Activated naive CD4-positive, alpha-beta T cell treated with anti-CD3 and anti-CD28 coated beads, Interleukin-2, amount 10 ng/mL, durations not matched to agents 5 hours and 36 hours (primary cell): ENCODE data around the gene S100A16. TPM values are rescaled to one million over a fixed set of nuclear protein-coding genes. Genes with fewer than 3 reads are reported as not detected.

ENCODE experiments used
- total RNA-seq, 2 experiments: library from RNA; stranded (reverse); gene quantifications; one replicate each; pipeline ENCODE4 v1.2.3, GENCODE V29; 2021

The S100A16 gene
- not detected for total RNA-seq

GRCh38 chr1:153612755-153613331, at the start of gene S100A16:
S100A16 (minus strand) TSS chr1:153613137; CDS start chr1:153608151, 4,986 bp downstream.

GRCh38 chr1:153658400-153659174, 45.6 kb upstream of the S100A16 start, which contains the start of gene SNAPIN:
SNAPIN (plus strand) TSS chr1:153658703; CDS start chr1:153658744, 41 bp downstream.

GRCh38 chr1:153633754-153634665, 21.1 kb upstream of the S100A16 start, which contains the start of gene CHTOP:
CHTOP (plus strand) TSS chr1:153634066; CDS start chr1:153636589, 2,523 bp downstream.

GRCh38 chr1:153627715-153628626, 15.0 kb upstream of the S100A16 start, which contains the start of gene S100A1:
S100A1 (plus strand) TSS chr1:153628434; CDS start chr1:153630522, 2,088 bp downstream.

GRCh38 chr1:153626904-153627714, 14.2 kb upstream of the S100A16 start, which contains the start of gene S100A13:
S100A13 (minus strand) TSS chr1:153627505; CDS start chr1:153626472, 1,033 bp downstream.

GRCh38 chr1:153616144-153616916, 3.4 kb upstream of the S100A16 start, which contains the start of gene S100A14:
S100A14 (minus strand) TSS chr1:153616325; CDS start chr1:153615858, 467 bp downstream.

GRCh38 chr1:153565529-153566374, 47.2 kb downstream of the S100A16 start, which contains the start of gene S100A2:
S100A2 (minus strand) TSS chr1:153565844; CDS start chr1:153563877, 1,967 bp downstream.

Other genes with a start within 250 kb of the S100A16 start
- gene S100A12, start 237.5 kb downstream of the S100A16 start, total RNA-seq: not detected
- not detected for gene S100A8, start 222.1 kb downstream of the S100A16 start, total RNA-seq
- gene S100A7A, start 196.6 kb downstream of the S100A16 start, total RNA-seq: not detected
- not detected for gene S100A7, start 152.5 kb downstream of the S100A16 start, total RNA-seq
- 100 to 1,000 TPM; 451 to 469 TPM for gene S100A6, start 77.1 kb downstream of the S100A16 start, total RNA-seq
- 1 to 10 TPM; 3.8 to 4.6 TPM for gene S100A5, start 72.2 kb downstream of the S100A16 start, total RNA-seq
- 100 to 1,000 TPM; 603 to 650 TPM for gene S100A4, start 67.3 kb downstream of the S100A16 start, total RNA-seq
- gene S100A3, start 63.9 kb downstream of the S100A16 start, total RNA-seq: not detected
- gene S100A2, start 47.3 kb downstream of the S100A16 start, total RNA-seq: under 1 TPM; 0.33 to 0.60 TPM
- not detected for gene S100A14, start 3.2 kb upstream of the S100A16 start, total RNA-seq
- gene S100A13, start 14.4 kb upstream of the S100A16 start, total RNA-seq: 1 to 10 TPM; 4.3 to 4.7 TPM
- not detected for gene S100A1, start 15.3 kb upstream of the S100A16 start, total RNA-seq
- 10 to 100 TPM; 95.1 to 96.0 TPM for gene CHTOP, start 20.9 kb upstream of the S100A16 start, total RNA-seq
- gene SNAPIN, start 45.6 kb upstream of the S100A16 start, total RNA-seq: 10 to 100 TPM; 37.0 to 40.7 TPM
- gene ILF2, start 57.9 kb upstream of the S100A16 start, total RNA-seq: 100 to 1,000 TPM; 151 to 159 TPM
- gene NPR1, start 65.6 kb upstream of the S100A16 start, total RNA-seq: not detected
- 10 to 100 TPM; 59.8 to 60.1 TPM for gene INTS3, start 114.9 kb upstream of the S100A16 start, total RNA-seq
- gene SLC27A3, start 162.3 kb upstream of the S100A16 start, total RNA-seq: 10 to 100 TPM; 24.1 to 24.3 TPM